ENCODE measurements around the gene ISOC2. TPM values are rescaled to one million over a fixed set of nuclear protein-coding genes. Genes with fewer than 3 reads are reported as not detected.
A peak's percentile ranks its signal among the peaks of the same experiment; 100 is the strongest.

The ISOC2 gene
- total RNA-seq, 1 experiment from 2014 or later = 251 TPM

DNA sequence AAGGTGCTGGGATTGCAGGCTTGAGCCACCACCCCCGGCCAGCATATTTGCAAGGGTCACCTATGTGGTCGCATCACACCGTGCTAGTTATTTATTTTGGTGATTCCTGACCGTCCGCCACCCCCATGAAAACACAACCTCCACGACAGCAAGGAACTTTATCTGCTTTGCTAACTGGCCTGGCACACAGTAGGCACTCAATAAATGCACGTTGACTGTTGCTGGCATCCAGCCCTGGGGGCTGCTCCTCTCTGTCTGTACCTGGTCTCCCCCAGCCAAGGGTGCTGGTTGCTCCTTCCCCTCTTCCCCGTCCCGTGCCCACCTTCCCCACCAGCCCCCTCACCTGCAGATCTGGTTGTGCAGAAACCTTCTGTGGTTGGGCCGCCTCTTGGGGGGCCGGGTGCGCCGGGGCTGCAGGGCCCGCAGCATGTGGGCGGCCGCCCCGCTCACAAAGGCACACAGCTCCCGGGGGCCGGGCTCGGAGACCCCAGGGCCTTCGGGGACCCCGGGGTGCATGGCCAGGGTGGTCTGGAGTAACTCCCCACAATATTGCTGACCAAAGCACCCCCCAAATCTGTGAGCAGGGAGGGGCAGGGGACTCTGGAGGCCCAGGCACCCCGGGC lies 2.7 kb upstream of the ISOC2 start:
- intact Hi-C loops (cut with micrococcal nuclease) = loop anchor here (5.0 kb wide), 1 partner anchor 168 kb away; no protein-coding TSS in a partner anchor
- Histone ChIP-seq H3K27ac (ENCODE audit: low read length) (no peak overlapping the region), H3K9ac (ENCODE audit: low read length) (no peak overlapping the region), H3K79me2 (ENCODE audit: low read length) (peaks cover 23% of the 10 kb centered on the region), H3K27me3 (ENCODE audit: low read length) (no peaks in the 10 kb centered on the region), H2AFZ (ENCODE audit: low read length) (no peak overlapping the region), H3K4me3 (ENCODE audit: low read length) (no peak overlapping the region), H3K9me3 (ENCODE audit: low read length) (no peaks in the 10 kb centered on the region), H3K36me3 (ENCODE audit: low read depth, low read length) (no peaks in the 10 kb centered on the region), H3K4me1 (ENCODE audit: insufficient read depth, low read length) (peaks cover 19% of the 10 kb centered on the region), H4K20me1 (ENCODE audit: low read length) (peaks cover 6% of the 10 kb centered on the region; the same call in 1 of the 2 replicates), H3K9me2 (replicated peaks; ENCODE audit: low read length) (no peaks in the 10 kb centered on the region), H3K4me2 (ENCODE audit: low read length) (no peak overlapping the region), H3F3A (ENCODE audit: low read length, unreplicated experiment) (no peaks in the 10 kb centered on the region)
- TF ChIP-seq EZH2phosphoT487 (IDR thresholded peaks at IDR 0.05; ENCODE audit: borderline replicate concordance, low read length) = no peak
- no peak for TF ChIP-seq EZH2 (IDR thresholded peaks at IDR 0.05; ENCODE audit: low read length, unreplicated experiment)
- TF ChIP-seq, protein P1, sequence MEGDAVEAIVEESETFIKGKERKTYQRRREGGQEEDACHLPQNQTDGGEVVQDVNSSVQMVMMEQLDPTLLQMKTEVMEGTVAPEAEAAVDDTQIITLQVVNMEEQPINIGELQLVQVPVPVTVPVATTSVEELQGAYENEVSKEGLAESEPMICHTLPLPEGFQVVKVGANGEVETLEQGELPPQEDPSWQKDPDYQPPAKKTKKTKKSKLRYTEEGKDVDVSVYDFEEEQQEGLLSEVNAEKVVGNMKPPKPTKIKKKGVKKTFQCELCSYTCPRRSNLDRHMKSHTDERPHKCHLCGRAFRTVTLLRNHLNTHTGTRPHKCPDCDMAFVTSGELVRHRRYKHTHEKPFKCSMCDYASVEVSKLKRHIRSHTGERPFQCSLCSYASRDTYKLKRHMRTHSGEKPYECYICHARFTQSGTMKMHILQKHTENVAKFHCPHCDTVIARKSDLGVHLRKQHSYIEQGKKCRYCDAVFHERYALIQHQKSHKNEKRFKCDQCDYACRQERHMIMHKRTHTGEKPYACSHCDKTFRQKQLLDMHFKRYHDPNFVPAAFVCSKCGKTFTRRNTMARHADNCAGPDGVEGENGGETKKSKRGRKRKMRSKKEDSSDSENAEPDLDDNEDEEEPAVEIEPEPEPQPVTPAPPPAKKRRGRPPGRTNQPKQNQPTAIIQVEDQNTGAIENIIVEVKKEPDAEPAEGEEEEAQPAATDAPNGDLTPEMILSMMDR (conservative IDR thresholded peaks at IDR 0.05; ENCODE audit: low read depth, low read length) = no peak
- no peak for DNase-seq
- no TSS peak for BruUV-seq (replicated peaks)
- CTCF ChIA-PET = no interaction called here
- POLR2A ChIA-PET (ENCODE audit: unreplicated experiment) = no interaction called here
- ATAC-seq = no peak

DNA sequence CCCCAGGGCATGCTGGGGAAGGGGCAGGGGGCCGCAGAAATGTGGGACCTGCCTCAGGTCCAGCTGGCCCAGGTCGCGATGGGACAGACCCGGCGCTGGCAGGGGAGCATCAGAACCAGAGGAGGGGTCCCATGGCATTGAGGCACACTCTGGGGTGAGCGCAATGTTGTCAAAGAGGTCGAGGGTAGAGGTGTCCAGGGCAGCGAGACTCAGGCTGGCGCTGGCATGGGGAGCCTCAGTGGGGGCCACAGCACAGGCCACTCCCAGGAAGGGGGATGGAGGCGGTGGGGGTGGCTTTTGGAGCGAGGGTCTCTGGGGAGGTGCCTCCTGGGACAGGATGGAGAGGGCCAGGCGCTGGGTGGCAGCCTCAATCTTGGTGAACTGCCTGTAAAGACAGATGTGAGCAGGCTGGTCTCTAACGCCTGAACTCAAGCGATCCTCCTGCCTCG lies 2.2 kb upstream of the ISOC2 start:
- TF ChIP-seq, protein P1 (conservative IDR thresholded peaks at IDR 0.05; ENCODE audit: low read depth, low read length) = no peak
- TF ChIP-seq EZH2phosphoT487 (IDR thresholded peaks at IDR 0.05; ENCODE audit: borderline replicate concordance, low read length) (no peak), EZH2 (IDR thresholded peaks at IDR 0.05; ENCODE audit: low read length, unreplicated experiment) (no peak)
- H3K9me2 ChIP-seq (replicated peaks; ENCODE audit: low read length) = no peaks in the 10 kb centered on the region
- no peaks in the 10 kb centered on the region for H3K9me3 ChIP-seq (ENCODE audit: low read length)
- intact Hi-C loops (cut with micrococcal nuclease) = loop anchor here (5.0 kb wide), 1 partner anchor 169 kb away; no protein-coding TSS in a partner anchor
- ChIA-PET POLR2A (ENCODE audit: unreplicated experiment) (no interaction called here), CTCF (no interaction called here)
- peaks cover 27% of the 10 kb centered on the region for H3K79me2 ChIP-seq (ENCODE audit: low read length)
- no peaks in the 10 kb centered on the region for H3F3A ChIP-seq (ENCODE audit: low read length, unreplicated experiment)
- no peak for DNase-seq
- no peak for ATAC-seq
- H2AFZ ChIP-seq (ENCODE audit: low read length) = no peak overlapping the region
- H3K4me1 ChIP-seq (ENCODE audit: insufficient read depth, low read length) = peaks cover 19% of the 10 kb centered on the region
- H4K20me1 ChIP-seq (ENCODE audit: low read length) = peaks cover 6% of the 10 kb centered on the region; the same call in 1 of the 2 replicates
- H3K27ac ChIP-seq (ENCODE audit: low read length) = no peak overlapping the region
- H3K4me2 ChIP-seq (ENCODE audit: low read length) = no peak overlapping the region
- no peak overlapping the region for H3K4me3 ChIP-seq (ENCODE audit: low read length)
- no TSS peak for BruUV-seq (replicated peaks)
- H3K27me3 ChIP-seq (ENCODE audit: low read length) = no peaks in the 10 kb centered on the region
- H3K36me3 ChIP-seq (ENCODE audit: low read depth, low read length) = no peaks in the 10 kb centered on the region
- H3K9ac ChIP-seq (ENCODE audit: low read length) = no peak overlapping the region

DNA sequence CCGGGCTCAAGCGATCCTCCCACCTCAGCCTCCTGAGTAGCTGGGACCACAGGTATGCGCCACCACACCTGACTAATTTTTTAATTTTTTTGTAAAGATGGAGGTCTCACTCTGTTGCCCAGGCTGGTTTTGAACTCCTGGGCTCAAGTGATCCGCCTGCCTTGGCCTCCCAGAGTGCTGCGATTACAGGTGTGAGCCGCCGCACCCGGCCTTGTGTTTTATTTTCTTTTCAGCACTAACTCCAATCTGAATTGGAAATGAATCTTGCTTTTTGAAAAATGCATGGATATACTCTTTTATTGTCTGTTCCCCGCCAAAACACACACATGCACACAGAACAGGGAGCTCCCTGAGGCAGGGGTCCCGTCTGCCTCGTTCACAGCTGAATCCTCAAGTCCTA lies 1.3 kb upstream of the ISOC2 start:
- Histone ChIP-seq H3K27ac (ENCODE audit: low read length) (no peak overlapping the region), H3K9me3 (ENCODE audit: low read length) (no peaks in the 10 kb centered on the region), H3K4me2 (ENCODE audit: low read length) (0 out of 2 replicates have a peak overlapping the region, but pooled peaks have one; percentile 93), H4K20me1 (ENCODE audit: low read length) (peaks cover 6% of the 10 kb centered on the region; the same call in 1 of the 2 replicates), H3K27me3 (ENCODE audit: low read length) (no peaks in the 10 kb centered on the region), H3F3A (ENCODE audit: low read length, unreplicated experiment) (no peaks in the 10 kb centered on the region), H2AFZ (ENCODE audit: low read length) (no peak overlapping the region), H3K4me1 (ENCODE audit: insufficient read depth, low read length) (peaks cover 13% of the 10 kb centered on the region), H3K9me2 (replicated peaks; ENCODE audit: low read length) (no peaks in the 10 kb centered on the region), H3K79me2 (ENCODE audit: low read length) (peaks cover 27% of the 10 kb centered on the region), H3K4me3 (ENCODE audit: low read length) (no peak overlapping the region), H3K9ac (ENCODE audit: low read length) (no peak overlapping the region), H3K36me3 (ENCODE audit: low read depth, low read length) (no peaks in the 10 kb centered on the region)
- intact Hi-C loops (cut with micrococcal nuclease) = loop anchor here (5.0 kb wide), 1 partner anchor 170 kb away; no protein-coding TSS in a partner anchor
- DNase-seq (no peak), ATAC-seq (no peak)
- TF ChIP-seq EZH2phosphoT487 (IDR thresholded peaks at IDR 0.05; ENCODE audit: borderline replicate concordance, low read length) (no peak), EZH2 (IDR thresholded peaks at IDR 0.05; ENCODE audit: low read length, unreplicated experiment) (no peak)
- TF ChIP-seq, protein P1 (conservative IDR thresholded peaks at IDR 0.05; ENCODE audit: low read depth, low read length) = no peak
- ChIA-PET POLR2A (ENCODE audit: unreplicated experiment) (no interaction called here), CTCF (no interaction called here)
- no TSS peak for BruUV-seq (replicated peaks)

All from PC-3 (cell line).